Measurements from ENCODE around the gene OPHN1.

- TF ChIP-seq POLR2A (IDR thresholded peaks at IDR 0.05) (no peak), CTCF (IDR thresholded peaks at IDR 0.05) (no peak), EP300 (IDR thresholded peaks at IDR 0.05) (no peak)
Observed at GRCh38 chrX:68183612-68184214, 249.6 kb downstream of the OPHN1 start.
